ENCODE results near the gene EDAR.

EDAR gene

DNA sequence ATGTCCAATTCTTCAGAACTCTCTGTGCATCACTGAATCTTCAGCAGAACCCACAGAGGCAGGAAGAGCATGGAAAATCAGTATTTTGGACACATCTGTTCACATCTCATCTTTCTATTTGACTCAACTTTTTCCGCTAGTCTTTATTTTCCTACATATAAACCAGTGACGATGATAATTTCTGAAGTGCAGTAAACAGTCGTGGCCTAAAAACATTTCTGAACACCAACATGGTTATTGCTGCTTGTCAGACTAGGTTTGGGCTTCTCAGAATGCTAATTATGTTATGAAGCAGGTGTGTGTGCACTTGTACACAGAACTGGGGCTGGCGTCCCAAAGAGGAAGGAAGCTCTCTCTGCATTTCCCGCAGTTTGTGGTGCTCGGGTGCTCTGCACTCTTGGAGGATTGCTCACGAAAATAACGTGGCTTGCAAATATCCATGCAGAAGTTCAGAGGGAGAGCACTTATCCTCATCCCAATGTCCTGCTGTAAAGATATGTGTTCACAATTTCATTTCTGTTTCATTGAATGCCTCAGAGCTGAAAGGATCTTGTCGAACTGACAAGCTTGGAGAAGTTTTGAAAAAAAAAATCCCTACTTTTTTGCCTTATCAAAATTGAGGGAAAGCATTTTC, 50.8 kb downstream of the EDAR start:
- no peak for DNase-seq

DNA sequence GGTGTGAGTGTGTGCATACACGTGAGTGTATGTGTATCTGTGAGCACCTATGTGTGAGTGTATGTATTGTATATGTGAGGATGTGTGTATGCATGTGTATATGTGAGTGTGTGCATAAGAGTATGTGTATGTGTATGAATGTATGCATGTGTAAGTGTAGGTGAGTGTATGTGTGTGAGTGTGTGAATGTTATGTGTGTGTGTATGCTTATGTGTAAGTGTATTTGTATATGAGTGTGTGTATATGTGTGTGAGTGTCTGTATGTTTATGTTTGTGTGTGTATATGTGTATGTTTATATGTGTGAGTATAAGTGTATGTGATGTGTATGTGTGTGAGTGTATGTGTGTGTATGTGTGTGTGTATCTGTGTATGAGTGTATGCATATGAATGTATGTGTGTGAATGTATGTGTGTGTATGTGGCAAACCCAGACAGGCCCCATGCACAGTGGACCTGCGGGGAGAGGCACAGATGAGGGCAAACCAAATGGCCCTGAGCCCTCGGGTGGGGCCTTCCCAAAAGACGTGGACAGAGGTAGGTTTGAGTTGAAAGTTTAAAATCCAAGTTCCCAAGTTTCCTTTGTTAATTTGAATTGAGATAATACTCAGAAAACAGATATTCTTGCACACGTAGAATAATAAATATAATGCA, 51.5 kb downstream of the EDAR start:
- no peak for DNase-seq

DNA sequence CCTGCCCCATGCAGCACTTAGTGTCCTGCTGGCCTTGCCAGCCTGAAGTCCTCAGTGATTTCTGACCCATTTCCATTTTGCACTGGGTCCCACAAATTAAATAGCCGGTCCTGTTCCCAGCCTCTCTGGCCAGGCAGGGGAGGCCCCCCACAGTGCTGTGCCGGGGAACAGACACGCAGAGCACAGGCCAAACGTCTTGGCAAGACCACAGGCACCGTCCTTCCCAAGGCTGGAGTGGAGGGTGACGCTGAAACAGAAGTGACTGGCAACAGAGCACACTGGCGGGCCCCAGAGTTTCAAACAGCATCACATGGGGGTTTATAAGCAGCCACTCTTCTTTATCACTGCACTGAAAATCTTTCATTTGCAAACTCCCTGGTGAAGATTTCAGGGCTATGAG, 52.2 kb downstream of the EDAR start:
- DNase-seq, result no peak

DNA sequence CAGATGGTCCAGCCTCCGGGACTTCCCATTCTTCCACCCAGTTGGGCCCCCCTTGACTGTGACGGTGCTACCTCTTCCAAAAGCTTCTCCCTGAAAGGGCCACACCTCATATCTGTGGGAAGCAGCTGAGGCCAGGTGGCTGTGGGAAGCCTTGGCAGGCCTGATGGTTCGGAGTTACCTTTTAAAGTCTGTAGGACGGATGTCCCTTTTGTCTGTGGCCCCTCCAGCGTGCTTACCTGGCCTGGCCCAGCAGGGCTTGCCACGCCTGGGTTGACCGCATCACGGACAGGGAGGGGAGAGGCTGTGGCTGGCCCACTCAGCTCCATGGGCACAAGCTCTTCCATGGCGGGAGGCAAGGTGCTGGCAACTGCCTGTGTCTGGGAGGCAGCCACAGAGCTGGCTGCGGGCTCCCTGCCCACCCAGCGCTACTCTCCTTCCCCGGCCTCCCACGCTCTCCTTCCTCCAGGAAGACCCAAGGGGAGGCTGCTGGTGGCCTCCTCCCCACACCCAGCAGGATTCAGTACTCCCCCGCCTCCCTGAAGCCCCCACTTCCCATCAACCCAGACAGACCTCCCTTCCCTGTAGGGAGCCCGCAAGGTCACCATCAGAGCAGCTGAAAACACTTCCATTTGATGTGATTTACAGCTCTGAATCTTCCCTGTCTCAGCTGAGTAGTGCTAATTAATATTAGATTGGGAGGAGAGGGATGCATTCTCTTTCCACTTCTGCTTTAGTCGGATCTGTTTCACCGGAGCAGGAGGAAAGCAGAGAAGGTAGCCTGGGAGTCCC, 52.8 kb downstream of the EDAR start:
- DNase-seq, result no peak

DNA sequence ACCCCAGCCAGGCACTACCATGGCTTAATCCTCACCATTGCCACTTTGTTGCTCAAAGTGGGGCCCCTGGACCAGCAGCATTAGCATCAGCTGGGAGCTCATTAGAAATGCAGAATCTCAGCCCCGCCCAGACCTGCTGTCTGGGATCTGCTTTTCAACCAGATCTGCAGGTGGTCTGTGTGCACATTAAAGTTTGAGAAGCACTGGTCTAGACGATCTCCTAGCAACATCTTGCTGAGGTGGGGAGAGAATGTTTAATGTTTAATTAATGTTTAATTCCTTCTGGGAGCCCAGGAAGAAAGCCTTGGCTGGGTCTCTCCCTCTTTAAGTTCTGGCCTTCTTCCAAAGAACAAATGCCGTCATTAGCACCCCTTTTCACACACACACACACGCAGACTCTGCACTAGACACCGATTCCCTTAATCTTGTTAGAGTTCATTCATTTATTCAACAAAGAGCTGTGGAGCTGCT, 53.7 kb downstream of the EDAR start:
- DNase-seq, result no peak

DNA sequence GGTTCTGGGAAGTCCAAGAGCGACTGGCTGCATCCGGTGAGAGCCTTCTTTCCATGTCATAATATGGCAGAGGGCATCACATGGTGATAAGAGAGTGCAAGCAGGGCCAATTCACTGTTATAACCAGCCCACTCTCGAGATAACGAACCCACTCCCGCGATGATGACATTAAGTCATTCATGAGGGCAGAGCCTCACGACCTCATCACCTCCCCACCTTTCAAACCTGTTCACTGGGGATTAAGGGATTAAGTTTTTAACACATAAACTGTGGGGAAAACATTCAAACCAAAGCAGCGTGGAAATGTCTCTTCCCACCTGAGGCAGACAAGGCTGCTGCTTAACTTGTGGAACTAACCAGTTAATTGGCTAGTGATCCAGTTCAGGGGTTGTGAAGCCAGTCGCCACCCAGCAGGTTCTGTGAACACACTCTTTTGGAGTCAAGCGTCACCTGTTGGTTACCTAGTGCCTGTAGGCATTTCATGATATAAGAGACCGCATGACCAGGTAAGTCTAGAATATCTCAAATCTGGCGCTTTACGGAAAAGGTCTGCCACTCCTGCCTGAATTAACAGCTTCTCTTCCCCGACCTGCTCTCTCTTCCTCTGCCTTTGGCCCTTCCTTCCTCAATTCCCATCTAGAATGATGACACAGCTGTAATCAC, 54.3 kb downstream of the EDAR start:
- no peak for DNase-seq

DNA sequence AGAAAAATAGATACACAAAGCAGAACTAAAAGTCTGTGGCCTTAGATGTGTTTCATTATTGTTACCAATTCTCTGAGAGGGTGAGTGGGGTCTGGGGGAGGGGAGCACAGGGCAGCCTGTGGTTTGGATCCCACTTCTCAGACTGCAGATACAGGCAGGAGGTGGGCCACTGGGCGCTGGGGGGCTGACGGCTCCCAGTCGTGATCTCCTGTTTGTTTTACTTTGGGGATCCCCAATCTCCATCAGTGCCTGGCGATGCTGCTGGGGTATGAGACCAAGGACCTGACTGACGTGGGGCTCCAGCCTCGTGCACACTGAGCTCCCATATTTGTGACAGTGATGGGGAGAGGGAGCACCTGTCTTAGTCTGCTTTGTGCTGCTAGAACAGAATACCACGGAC, 54.9 kb downstream of the EDAR start:
- no peak for DNase-seq

DNA sequence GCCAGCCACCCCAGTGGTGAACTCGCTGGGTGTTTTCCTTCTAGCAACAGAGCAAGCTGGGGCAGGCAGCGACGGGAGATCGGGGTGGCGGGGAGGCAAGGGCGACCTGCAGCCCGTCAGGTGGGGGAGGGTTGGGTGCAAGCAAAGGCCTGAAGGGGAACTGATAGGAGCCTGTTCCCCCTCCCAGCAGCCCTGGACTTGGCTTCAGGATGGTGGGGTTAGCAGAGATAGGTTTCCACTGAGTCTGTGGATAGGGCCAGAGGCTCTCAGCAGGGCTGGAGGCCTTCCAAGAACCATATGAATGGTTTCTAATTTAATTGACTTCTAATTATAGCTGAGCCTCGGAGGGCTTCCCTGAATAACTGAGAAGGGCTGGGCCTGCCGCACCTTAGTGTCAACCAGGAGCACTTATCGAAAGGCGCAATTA, 55.3 kb downstream of the EDAR start:
- peak; percentile 57 for DNase-seq

DNA sequence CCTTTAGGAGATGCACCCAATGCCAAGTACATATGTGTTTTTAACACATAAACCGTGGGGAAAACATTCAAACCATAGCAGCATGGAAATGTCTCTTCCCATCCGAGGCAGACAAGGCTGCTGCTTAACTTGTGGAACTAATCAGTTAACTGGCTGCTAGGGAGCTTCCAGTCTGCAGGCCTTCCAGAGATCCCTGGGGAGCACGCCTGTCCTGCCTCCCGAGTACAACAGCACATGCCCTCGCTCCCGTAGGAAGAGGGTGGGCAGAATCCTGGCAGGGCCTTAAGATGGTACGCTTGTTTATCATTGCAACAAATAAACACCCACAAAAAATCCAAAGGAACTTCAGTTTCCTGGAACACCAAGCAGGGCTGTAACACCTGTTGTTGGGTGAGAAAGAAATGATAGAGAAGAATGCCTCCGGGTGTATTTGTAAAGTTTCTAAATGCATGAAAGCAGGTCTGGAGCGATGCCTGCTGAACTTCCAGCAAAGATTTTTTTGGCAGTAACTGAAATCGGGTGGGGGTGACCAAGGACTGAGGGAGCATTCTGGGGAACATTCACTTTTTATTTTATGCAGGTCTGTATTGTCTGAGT, 56.2 kb downstream of the EDAR start:
- DNase-seq, result no peak

DNA sequence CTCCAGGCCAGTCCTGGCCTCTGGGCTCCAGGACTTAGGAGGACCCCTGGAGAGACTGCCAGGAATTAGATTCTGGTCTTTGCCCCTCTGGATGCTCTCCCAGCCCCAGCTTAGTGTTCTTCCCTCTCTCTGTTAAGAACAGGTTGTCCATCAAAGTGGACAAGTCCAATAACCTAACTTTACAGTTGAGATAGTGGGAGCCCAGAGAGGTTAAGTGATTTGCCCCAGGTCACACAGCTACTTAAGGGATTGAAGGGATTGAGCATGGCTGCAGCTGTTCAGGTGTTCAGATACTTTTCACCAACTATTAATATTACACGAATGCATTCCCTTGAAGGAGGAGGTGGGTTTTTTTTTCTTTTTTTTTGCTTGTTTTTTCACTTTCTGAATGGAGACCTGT, 57.6 kb downstream of the EDAR start:
- DNase-seq, result no peak

DNA sequence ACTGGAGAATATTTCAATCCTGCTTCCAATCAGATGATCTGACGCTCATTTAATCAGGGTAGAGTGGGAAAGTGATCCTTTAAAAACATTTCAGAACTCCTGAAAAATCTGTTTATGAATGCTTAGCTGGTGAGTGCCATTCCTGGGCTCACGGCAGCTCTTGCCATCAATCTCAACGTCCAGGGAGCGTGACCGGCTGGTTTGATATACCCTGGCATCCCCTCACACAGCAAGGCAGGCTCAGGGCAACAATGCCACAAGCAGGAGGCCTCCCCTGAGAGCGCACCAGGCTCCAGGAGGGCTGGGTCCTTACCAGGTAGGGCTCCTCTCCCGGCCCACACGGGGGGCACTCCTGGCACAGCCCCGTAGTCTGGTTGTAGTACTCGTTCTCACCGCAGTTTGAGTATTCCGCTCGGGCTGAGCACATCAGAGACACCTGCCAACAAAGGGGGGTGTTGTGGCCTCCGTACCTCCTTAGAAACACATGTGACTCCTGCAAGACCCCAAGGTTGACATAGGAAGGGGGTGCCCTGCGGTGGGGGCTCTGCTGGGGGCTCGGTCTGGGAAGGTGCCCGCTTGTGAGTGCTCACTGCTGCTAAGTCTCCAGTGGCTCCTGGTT, 59.1 kb downstream of the EDAR start:
- DNase-seq, result no peak

DNA sequence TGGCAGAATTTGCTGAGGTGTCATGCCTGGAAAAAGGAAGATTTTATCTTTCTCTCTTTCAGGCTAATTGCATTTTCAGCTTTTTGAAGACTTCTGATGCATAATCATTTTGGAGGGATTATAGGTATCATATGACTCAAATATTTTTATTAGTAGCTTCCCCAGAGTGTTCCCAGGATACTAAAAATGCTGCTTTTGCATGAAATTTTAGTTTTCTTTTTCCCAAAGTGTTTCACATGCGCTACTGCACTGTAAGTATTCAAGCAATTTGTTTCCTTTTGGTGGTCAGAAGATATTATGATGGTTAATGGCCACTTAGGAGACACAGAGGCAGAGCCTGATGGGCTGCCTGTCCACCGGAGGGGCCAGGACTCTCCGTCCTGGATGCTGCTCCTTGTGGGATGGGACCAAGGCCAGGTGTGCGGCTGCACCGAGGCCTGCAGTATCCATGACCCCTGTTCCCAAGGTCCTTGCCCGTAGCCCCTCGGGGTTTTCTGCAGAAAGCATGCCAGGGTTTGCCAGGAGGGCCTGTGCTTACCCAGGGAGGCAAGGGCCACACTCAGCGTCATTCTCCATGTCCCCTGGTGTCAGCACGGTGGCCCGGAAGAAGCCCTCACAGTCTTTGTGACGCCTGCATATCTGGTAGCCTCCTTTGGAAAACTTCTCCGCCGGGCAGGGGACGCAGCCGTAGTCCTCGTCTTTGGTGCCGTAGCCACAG, 60.2 kb downstream of the EDAR start:
- no peak for DNase-seq

DNA sequence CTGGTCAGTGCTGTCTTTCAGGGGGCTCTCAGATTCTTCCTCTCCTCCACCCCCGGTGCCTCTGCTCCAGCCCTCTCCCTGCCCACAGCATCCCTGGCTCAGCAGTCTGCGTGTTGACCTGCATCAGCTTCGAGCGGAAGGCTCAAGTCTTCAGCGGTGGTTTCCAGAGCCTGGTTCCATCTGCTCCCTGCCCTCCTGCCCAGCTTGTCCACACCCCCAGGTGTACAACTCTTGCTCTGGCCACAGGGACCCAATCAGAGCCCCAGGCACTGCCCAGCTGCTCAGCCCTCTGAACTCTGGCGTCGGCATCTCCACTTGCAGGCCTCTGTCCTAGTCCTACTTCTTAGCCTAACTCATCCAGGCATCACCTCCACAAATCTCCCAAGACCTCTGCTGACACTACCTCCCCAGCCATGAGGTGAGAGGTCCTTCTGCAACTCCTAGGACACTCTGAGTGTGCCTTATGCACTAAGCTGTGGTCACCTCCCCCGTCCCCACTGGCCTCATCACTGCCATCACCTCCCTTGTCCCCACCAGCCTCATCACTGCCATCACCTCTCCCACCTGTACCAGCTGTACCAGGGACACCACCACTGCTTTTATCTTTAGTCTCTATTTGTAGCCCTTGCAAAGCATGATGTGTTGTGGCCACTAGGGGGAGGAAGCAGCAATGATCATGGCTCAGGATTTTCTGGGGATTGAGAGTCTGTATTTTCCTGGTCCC, 60.9 kb downstream of the EDAR start:
- peak; percentile 29 for DNase-seq

DNA sequence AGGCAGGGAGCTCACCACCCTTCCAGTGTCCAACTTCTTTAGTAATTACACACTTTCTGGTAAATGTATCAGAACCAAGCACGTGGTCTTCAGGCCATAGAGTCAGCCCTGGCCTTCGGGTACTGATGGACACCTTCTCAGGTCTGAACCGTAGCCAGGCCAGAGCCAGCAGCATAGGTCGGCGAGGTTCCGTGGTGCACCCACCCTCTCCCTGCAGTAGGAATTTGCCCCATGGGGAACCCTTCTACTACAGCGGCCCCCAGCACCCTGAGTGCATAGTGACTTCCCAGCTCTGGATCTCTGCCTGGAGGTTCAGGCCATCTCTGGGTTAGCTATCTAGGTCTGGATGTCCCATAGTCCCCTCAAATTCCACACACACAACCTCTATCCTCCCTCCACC, 61.6 kb downstream of the EDAR start:
- no peak for DNase-seq

DNA sequence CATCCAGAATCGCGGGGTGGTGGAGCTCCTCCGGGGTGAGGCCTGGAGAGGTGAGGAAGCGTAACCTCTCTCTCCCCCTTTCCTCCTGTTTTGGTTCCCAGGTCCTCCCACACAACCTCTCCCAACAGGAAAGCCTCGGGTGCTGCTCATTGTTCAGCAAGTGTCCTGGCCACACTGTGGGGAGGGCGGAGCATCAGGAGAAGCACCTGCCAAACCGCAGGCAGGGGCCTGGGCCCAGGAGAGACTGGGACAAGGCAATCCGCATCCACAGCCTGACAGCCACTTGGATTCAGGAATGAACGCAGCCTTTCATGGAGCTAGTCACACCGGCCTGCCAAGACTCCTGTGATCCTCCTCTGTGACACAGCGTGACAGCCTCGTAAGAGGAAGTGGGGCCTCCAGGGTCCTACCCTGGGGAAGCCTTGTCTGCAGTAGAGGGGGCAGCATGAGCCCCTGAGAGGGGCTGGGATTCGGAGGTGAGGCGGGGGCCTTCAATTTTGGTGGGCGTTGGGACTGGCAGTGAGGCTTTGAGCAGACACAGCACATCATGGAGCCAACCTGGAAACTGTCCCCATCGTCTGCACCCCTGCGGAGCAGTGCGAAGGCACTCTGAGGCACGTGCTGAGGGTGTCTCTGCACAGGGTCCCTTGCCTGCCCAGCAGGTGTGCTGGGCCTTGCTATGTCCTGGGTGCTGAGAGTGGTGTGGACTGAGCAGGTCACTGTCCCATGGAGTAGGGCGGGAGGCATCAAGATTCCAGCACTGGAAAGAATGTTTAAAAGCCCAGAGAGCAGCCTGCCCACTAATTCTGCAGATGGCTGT, 62.2 kb downstream of the EDAR start:
- no peak for DNase-seq

DNA sequence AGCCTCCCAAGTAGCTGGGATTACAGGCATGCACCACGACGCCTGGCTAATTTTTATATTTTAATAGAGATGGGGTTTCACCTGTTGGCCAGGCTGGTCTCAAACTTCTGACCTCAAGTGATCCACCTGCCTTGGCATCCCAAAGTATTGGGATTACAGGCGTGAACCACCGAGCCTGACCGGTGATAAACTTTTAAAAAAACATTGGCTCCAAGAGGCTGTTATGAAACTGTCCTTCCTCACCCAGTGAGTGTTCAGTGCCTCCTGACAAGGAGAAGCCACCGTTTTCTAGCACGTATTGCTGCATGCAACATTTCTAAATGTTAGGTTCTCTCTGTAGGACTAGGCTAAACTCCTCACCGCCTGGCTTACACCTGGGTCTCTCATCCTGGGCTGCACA, 63.3 kb downstream of the EDAR start:
- DNase-seq, result no peak

DNA sequence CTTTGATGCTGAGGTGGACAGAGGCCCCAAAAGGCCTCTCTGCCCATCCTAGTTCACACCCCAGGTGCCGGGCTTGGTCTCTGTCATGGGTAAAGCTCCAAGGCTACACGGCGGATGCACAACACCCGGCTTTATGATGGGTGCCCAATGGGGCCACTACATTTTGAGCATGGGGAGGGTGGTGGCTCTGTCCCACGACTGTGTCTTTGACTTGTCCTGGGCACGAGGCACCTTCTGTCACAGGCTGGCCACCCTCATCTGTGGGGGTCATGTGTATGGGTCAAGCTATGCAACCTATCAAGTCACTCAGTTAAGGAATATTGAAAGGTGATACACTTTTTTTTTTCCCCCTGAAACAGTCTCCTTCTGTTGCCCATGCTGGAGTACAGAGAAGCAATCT, 63.7 kb downstream of the EDAR start:
- no peak for DNase-seq

DNA sequence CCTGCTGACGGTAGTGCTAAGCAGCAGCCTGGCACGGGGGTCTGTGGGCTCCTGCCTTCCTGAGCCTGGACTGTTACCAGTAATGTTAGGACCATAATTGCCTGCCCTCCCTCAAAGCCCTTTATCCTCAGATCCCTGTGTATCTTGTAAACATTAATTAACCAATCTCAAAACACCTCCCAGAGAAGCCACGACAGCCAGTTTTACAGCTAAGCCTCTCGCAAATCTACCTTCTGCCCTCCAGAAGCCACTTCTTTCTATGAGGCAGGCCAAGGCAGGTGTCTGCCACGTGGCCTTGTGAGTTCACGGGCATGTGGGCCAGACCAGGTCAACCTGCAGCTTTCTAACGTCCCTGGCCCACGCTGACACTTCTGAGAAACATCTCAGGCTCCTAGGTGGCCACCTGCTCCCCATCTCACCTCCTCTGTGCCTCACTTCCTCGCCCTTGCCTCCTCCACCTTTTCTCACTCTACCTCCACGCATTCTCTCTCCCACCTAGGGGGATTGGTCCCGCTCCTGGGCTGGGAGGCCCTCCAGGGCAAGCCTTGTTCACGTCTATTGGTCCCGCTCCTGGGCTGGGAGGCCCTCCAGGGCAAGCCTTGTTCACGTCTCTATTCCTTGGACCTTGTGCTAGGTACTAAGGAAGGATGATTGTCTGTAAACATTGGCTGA, 64.3 kb downstream of the EDAR start:
- DNase-seq, result no peak

DNA sequence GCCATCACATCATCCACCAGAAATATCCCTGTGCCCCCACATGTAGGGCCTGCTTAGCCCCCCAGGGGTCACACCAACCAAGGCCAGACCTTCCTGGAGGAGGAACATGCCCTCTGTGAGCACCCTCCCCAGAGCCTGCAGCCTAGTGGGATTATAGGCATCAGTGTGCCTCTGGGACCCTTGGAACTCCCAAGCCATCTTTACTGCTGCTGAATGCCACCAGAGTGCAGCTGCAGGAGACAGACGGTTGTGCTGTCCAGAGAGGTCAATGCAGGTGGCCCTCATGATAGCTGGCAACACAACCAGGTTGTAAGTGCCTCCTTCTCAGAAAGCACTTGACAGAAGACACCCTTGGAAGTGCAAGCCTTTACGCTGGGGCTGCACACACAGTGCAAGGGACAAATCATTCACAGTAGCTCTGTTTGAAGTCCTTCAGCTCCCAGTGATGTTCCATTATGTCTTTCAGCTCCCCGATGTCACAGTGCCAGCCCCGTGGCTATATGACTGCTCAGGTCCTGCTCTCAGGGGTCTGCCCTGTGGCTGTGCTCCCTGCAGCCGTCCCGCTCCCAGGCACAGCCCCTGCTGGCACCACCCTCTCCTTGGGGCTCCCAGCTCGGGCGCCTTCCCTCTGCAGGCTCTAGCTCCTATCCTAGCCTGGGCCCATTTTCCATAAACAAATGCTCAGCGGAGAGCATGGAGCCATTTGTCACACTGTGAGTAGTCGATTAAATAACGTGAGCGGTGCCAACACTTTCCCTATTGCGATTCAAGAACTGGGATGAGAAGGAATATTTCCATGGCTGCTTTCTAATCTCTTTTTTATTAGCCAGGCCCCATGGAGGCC, 65.1 kb downstream of the EDAR start:
- no peak for DNase-seq

Data from NCI-H1092 treated with DMSO at 0.1 percent for 48 hours (cell line).